Stomach (tissue), 9 donors: ENCODE measurements around the gene OR2H2. TPM values are rescaled to one million over a fixed set of nuclear protein-coding genes. Genes with fewer than 3 reads are reported as not detected.

Experiments used
- DNase-seq, 2 donors: peaks; one replicate each; pipeline versions ENCODE4 v3.0.0 to v3.0.0-alpha.2; 2013 to 2019
- H3K27ac ChIP-seq, 5 donors: fragments of 200-600 bp in 4 of 5; sonication (generic) in 4 of 5; one replicate each; pipeline ENCODE4 v1.5.1; 2013 to 2019; ENCODE audit warnings: mild to moderate bottlenecking in 1 of 5, moderate library complexity in 1 of 5
- H3K27me3 ChIP-seq, 3 donors: fragments of 200-600 bp; sonication (generic); one replicate each; pipeline ENCODE4 v1.5.1; 2017 to 2019; ENCODE audit warnings: mixed run types in 1 of 3
- H3K36me3 ChIP-seq, 4 donors: fragments of 200-600 bp; sonication (generic); 1 replicate in 3 of 4; 2 replicates in 1 of 4; pipeline ENCODE4 v1.5.1; 2016 to 2019
- H3K4me1 ChIP-seq, 4 donors: fragments of 200-600 bp; sonication (generic); one replicate each; pipeline ENCODE4 v1.5.1; 2016 to 2019
- H3K4me3 ChIP-seq, 4 donors: fragments of 200-600 bp; sonication (generic) in 3 of 4; one replicate each; pipeline ENCODE4 v1.5.1; 2016 to 2019; ENCODE audit warnings: mild to moderate bottlenecking in 1 of 4
- H3K9me3 ChIP-seq, 4 donors: fragments of 200-600 bp; sonication (generic); one replicate each; pipeline ENCODE4 v1.5.1; 2016 to 2019
- CTCF ChIP-seq, 7 experiments: fragments of 450-650 bp in 4 of 7; fragments of 200-600 bp in 3 of 7; sonication (generic) in 3 of 7; IDR thresholded peaks; one replicate each; pipeline ENCODE4 v1.5.1; 2016 to 2019; ENCODE audit warnings: antibody characterized with exemption in 7 of 7, control low read depth in 2 of 7, mild to moderate bottlenecking in 1 of 7
- EP300 ChIP-seq: sonication (generic); formaldehyde crosslinking; IDR thresholded peaks from one replicate; pipeline ENCODE4 v1.6.1; 2017; ENCODE audit warnings: antibody characterized with exemption
- POLR2A ChIP-seq, 4 donors: fragments of 450-650 bp; IDR thresholded peaks; one replicate each; pipeline ENCODE4 v1.6.1; 2016; ENCODE audit warnings: antibody characterized with exemption in 4 of 4, control low read depth in 2 of 4, mild to moderate bottlenecking in 1 of 4, moderate library complexity in 1 of 4
- POLR2AphosphoS5 ChIP-seq, 3 donors: sonication (generic); formaldehyde crosslinking; IDR thresholded peaks; one replicate each; pipeline ENCODE4 v1.6.1; 2016; ENCODE audit warnings: antibody characterized with exemption in 3 of 3
- WGBS, 5 donors: extraction: QIAGEN DNeasy Blood & Tissue Kit in 3 of 5; methylation state at CpG; one replicate each; pipeline versions ENCODE4 v1.1.5 to v1.1.7; 2013 to 2018; 5-methylcytosine and 5-hydroxymethylcytosine counted together
- intact Hi-C: fragments of 100-400 bp; cut with DNase I; formaldehyde crosslinking; loops from one replicate; pipeline ENCODE4 v1.15.1; 2023; ENCODE audit warnings: low total_unique reads
- polyA plus RNA-seq, 3 donors: library from polyadenylated mRNA; stranded (reverse); fragments of 200-250 nt; gene quantifications; one replicate each; pipeline ENCODE4 v1.2.3, GENCODE V29; 2013
- total RNA-seq, 5 donors: library from RNA; depleted of rRNA; stranded (reverse); fragments of >200 nt; gene quantifications; one replicate each; pipeline versions ENCODE4 v1.1.0 to v1.2.3, GENCODE V29; 2014 to 2016
- donor health status: healthy with polysubstance abuse.
- donor health status: Bipolar disorder and iron deficiency.
- donor health status: healthy.

OR2H2 gene
- total and polyA plus RNA-seq, 8 donors = not detected

- 4 to 6% (median 5%) methylated on average over 63 to 83 of the region's 83 CpGs for WGBS, 5 donors
- no peak for TF ChIP-seq CTCF (IDR thresholded peaks at IDR 0.05)
- TF ChIP-seq POLR2AphosphoS5 (IDR thresholded peaks at IDR 0.05) = peak in 1 of 3 donors; percentile 40
- Histone ChIP-seq H3K4me3 (peak overlapping the region; percentile 39 to 52 (median 45)), H3K27ac (peak overlapping the region in 3 of 5 donors; percentile 21 to 55 (median 54)), H3K9me3 (no peaks in the 10 kb centered on the region), H3K27me3 (peaks cover 3 to 60% (median 32%) of the 10 kb centered on the region in 3 donors), H3K4me1 (peaks cover 12 to 17% (median 15%) of the 10 kb centered on the region in 4 donors), H3K36me3 (no peaks in the 10 kb centered on the region)
- peak; percentile 45 to 81 for DNase-seq
- intact Hi-C loops = no loop called here
Measured at GRCh38 chr6:29553268-29554057, 31.5 kb upstream of the OR2H2 start.

GRCh38 chr6:29554764-29555163 lies 30.2 kb upstream of the OR2H2 start:
- Histone ChIP-seq H3K9me3 (no peaks in the 10 kb centered on the region), H3K36me3 (no peaks in the 10 kb centered on the region), H3K27ac (no peak overlapping the region), H3K4me1 (peaks cover 12 to 17% (median 15%) of the 10 kb centered on the region in 4 donors), H3K4me3 (no peak overlapping the region), H3K27me3 (peaks cover 3 to 64% (median 32%) of the 10 kb centered on the region in 3 donors)
- intact Hi-C loops = no loop called here
- WGBS, 5 donors = 79 to 94% (median 88%) methylated on average over 5 of the region's 5 CpGs
- no peak for TF ChIP-seq POLR2AphosphoS5 (IDR thresholded peaks at IDR 0.05)
- TF ChIP-seq CTCF (IDR thresholded peaks at IDR 0.05) = no peak
- DNase-seq = no peak

- Histone ChIP-seq H3K36me3 (no peaks in the 10 kb centered on the region), H3K27ac (no peak overlapping the region), H3K27me3 (peaks cover 3 to 73% (median 32%) of the 10 kb centered on the region in 3 donors), H3K9me3 (no peaks in the 10 kb centered on the region), H3K4me3 (no peak overlapping the region), H3K4me1 (peaks cover 12 to 17% (median 15%) of the 10 kb centered on the region in 4 donors)
- intact Hi-C loops = no loop called here
- no peak for TF ChIP-seq POLR2AphosphoS5 (IDR thresholded peaks at IDR 0.05)
- no peak for TF ChIP-seq POLR2A (IDR thresholded peaks at IDR 0.05)
- TF ChIP-seq EP300 = no peak
- no peak for TF ChIP-seq CTCF (IDR thresholded peaks at IDR 0.05)
- DNase-seq = no peak
Measured at GRCh38 chr6:29557320-29557719, 27.6 kb upstream of the OR2H2 start.

- no peak for TF ChIP-seq EP300
- TF ChIP-seq CTCF (IDR thresholded peaks at IDR 0.05) = no peak
- TF ChIP-seq POLR2AphosphoS5 (IDR thresholded peaks at IDR 0.05) = no peak
- TF ChIP-seq POLR2A (IDR thresholded peaks at IDR 0.05) = no peak
- H3K36me3 ChIP-seq = no peaks in the 10 kb centered on the region
Measured at GRCh38 chr6:29558439-29559079, 26.4 kb upstream of the OR2H2 start.

More at GRCh38 chr6:29558439-29559079, 26.4 kb upstream of the OR2H2 start:
- Histone ChIP-seq H3K27me3 (peaks cover 3 to 60% (median 26%) of the 10 kb centered on the region in 3 donors), H3K4me3 (no peak overlapping the region), H3K27ac (no peak overlapping the region), H3K4me1 (peaks cover 4 to 6% (median 6%) of the 10 kb centered on the region in 4 donors), H3K9me3 (no peaks in the 10 kb centered on the region)
- intact Hi-C loops = no loop called here
- WGBS, 5 donors = 87 to 91% (median 90%) methylated on average over 22 of the region's 22 CpGs
- DNase-seq = no peak
